Measurements from ENCODE around the gene INTS4. TPM values are rescaled to one million over a fixed set of nuclear protein-coding genes. Genes with fewer than 3 reads are reported as not detected.

Gene INTS4
- total and polyA plus RNA-seq, 10 of the 15 experiments (the other 5 are each of a cell fraction or from before 2014, with no cell fraction given): 20.2 to 50.5 (median 40.0) TPM

DNA sequence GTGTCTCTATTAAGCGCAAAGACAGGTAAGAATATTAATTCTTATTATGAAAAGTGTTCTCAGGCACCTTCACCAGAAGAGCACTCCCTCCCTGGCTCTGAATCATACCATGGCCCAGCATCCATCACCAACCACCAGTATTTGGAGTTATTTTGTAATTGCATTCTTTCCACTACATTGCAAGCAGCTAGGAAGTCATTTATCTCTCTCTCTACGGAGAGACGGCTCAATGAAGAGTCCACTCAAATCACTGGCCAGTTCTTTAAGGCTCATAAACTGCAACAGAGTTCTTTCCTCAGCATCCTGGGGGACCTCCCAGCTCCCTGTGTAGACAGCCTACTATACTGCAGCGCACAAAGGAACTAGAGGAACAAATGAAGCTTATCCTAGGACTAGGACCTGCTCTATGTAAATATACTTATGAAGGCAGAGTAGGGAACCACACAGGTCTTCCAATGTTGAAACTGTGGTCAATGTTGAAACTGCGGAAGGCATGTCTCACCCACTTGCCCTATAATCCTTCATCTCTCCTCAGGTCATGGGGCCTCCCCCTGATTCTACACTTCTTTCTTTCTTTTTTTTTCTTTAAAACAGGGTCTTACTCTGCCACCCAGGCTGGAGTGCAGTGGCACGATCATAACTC, 110.2 kb downstream of the INTS4 start:
- TF ChIP-seq FOXK2 (IDR thresholded peaks at IDR 0.05): no peak
- no peak for TF ChIP-seq SUPT20H (IDR thresholded peaks at IDR 0.05; ENCODE audit: borderline replicate concordance, control insufficient read depth, low read depth, low read length)
- TF ChIP-seq, protein P1, sequence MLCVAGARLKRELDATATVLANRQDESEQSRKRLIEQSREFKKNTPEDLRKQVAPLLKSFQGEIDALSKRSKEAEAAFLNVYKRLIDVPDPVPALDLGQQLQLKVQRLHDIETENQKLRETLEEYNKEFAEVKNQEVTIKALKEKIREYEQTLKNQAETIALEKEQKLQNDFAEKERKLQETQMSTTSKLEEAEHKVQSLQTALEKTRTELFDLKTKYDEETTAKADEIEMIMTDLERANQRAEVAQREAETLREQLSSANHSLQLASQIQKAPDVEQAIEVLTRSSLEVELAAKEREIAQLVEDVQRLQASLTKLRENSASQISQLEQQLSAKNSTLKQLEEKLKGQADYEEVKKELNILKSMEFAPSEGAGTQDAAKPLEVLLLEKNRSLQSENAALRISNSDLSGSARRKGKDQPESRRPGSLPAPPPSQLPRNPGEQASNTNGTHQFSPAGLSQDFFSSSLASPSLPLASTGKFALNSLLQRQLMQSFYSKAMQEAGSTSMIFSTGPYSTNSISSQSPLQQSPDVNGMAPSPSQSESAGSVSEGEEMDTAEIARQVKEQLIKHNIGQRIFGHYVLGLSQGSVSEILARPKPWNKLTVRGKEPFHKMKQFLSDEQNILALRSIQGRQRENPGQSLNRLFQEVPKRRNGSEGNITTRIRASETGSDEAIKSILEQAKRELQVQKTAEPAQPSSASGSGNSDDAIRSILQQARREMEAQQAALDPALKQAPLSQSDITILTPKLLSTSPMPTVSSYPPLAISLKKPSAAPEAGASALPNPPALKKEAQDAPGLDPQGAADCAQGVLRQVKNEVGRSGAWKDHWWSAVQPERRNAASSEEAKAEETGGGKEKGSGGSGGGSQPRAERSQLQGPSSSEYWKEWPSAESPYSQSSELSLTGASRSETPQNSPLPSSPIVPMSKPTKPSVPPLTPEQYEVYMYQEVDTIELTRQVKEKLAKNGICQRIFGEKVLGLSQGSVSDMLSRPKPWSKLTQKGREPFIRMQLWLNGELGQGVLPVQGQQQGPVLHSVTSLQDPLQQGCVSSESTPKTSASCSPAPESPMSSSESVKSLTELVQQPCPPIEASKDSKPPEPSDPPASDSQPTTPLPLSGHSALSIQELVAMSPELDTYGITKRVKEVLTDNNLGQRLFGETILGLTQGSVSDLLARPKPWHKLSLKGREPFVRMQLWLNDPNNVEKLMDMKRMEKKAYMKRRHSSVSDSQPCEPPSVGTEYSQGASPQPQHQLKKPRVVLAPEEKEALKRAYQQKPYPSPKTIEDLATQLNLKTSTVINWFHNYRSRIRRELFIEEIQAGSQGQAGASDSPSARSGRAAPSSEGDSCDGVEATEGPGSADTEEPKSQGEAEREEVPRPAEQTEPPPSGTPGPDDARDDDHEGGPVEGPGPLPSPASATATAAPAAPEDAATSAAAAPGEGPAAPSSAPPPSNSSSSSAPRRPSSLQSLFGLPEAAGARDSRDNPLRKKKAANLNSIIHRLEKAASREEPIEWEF (IDR thresholded peaks at IDR 0.05; ENCODE audit: insufficient replicate concordance, low read depth, low read length): no peak
- TF ChIP-seq, protein P2, sequence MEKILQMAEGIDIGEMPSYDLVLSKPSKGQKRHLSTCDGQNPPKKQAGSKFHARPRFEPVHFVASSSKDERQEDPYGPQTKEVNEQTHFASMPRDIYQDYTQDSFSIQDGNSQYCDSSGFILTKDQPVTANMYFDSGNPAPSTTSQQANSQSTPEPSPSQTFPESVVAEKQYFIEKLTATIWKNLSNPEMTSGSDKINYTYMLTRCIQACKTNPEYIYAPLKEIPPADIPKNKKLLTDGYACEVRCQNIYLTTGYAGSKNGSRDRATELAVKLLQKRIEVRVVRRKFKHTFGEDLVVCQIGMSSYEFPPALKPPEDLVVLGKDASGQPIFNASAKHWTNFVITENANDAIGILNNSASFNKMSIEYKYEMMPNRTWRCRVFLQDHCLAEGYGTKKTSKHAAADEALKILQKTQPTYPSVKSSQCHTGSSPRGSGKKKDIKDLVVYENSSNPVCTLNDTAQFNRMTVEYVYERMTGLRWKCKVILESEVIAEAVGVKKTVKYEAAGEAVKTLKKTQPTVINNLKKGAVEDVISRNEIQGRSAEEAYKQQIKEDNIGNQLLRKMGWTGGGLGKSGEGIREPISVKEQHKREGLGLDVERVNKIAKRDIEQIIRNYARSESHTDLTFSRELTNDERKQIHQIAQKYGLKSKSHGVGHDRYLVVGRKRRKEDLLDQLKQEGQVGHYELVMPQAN (conservative IDR thresholded peaks at IDR 0.05): no peak
- TF ChIP-seq ZNF207 (IDR thresholded peaks at IDR 0.05; ENCODE audit: borderline replicate concordance): no peak
- TF ChIP-seq STAT1 (conservative IDR thresholded peaks at IDR 0.05): no peak
- TF ChIP-seq EP300 (IDR thresholded peaks at IDR 0.05; ENCODE audit: borderline replicate concordance in 1 of 2, control insufficient read depth in 1 of 2, low read depth in 2 of 2, low read length in 2 of 2): no peak
- intact Hi-C loops (cut with micrococcal nuclease; ENCODE audit: unreplicated experiment): no loop called here
- Histone ChIP-seq H2AFZ (ENCODE audit: control insufficient read depth, low read depth, low read length) (no peak overlapping the region), H3K36me3 (ENCODE audit: control insufficient read depth in 2 of 2, insufficient read depth in 2 of 2, low read length in 1 of 2) (peaks cover 3 to 4% of the 10 kb centered on the region in 2 experiments; a peak in 3 of 4 replicates), H3K27ac (ENCODE audit: control insufficient read depth, insufficient read depth) (no peak overlapping the region), H3K4me1 (ENCODE audit: control insufficient read depth, insufficient read depth, low read length) (peaks cover 6% of the 10 kb centered on the region), H3K9ac (ENCODE audit: control insufficient read depth, insufficient read depth, low read length) (no peak overlapping the region), H3K79me2 (ENCODE audit: control insufficient read depth, insufficient read depth, low read length) (no peaks in the 10 kb centered on the region), H3K9me3 (replicated peaks; ENCODE audit: control insufficient read depth, insufficient read depth, low read length) (no peaks in the 10 kb centered on the region), H3K4me3 (no peak overlapping the region), H4K20me1 (ENCODE audit: control insufficient read depth, insufficient read depth) (no peaks in the 10 kb centered on the region), H3K27me3 (replicated peaks in 1 of 2; ENCODE audit: control insufficient read depth in 2 of 2, insufficient read depth in 2 of 2, low read length in 1 of 2) (no peaks in the 10 kb centered on the region), H3K4me2 (ENCODE audit: control insufficient read depth, insufficient read depth) (no peak overlapping the region)
- CTCF ChIA-PET: no interaction called here
- SMC1A ChIA-PET (ENCODE audit: uncharacterized antibody, unreplicated experiment): no interaction called here
- RAD21 ChIA-PET (ENCODE audit: unreplicated experiment): no interaction called here
- DNase-seq (ENCODE audit: low read depth, low spot score): no peak
- BruUV-seq (replicated peaks): no TSS peak
- WGBS (ENCODE audit: insufficient coverage, insufficient replicate concordance, low lambda C conversion rate, missing lambda C conversion rate): 87% methylated on average over 6 of the region's 6 CpGs
- in situ Hi-C loops (cut with MboI): no loop called here
- FAIRE-seq: no peak
- no peak for ATAC-seq
- POLR2A ChIA-PET: interaction anchor here (0.6 kb wide), 1 partner anchor 179 kb away, joined by 4 read pairs; no protein-coding TSS in a partner anchor

Measured in GM12878 (cell line).